Neural progenitor cell (in vitro differentiated cells): ENCODE measurements around the gene CNTN5. TPM values are rescaled to one million over a fixed set of nuclear protein-coding genes. Genes with fewer than 3 reads are reported as not detected.

Experiments
- DNase-seq: peaks from one replicate; pipeline ENCODE4 v3.0.0-alpha.2; 2016; ENCODE audit warnings: low spot score
- H2AFZ ChIP-seq: fragments of 200-600 bp; sonication (generic); replicated peaks from 2 replicates; pipeline ENCODE4 v1.6.1; 2016; ENCODE audit warnings: antibody characterized with exemption
- H3F3A ChIP-seq: fragments of 200-600 bp; sonication (generic); 2 replicates; pipeline ENCODE4 v1.6.1; 2016; ENCODE audit warnings: antibody characterized with exemption, low read depth
- H3K27ac ChIP-seq: fragments of 200-600 bp; sonication (generic); 2 replicates; pipeline ENCODE4 v1.5.1; 2016; ENCODE audit warnings: mild to moderate bottlenecking
- H3K27me3 ChIP-seq: fragments of 200-600 bp; sonication (generic); 2 replicates; pipeline ENCODE4 v1.6.1; 2016; ENCODE audit warnings: mild to moderate bottlenecking, moderate library complexity
- H3K36me3 ChIP-seq: fragments of 200-600 bp; sonication (generic); 2 replicates; pipeline ENCODE4 v1.5.1; 2016
- H3K4me1 ChIP-seq: fragments of 200-600 bp; sonication (generic); 2 replicates; pipeline ENCODE4 v1.6.1; 2016; ENCODE audit warnings: mixed run types
- H3K4me2 ChIP-seq: fragments of 200-600 bp; sonication (generic); 2 replicates; pipeline ENCODE4 v1.6.1; 2016
- H3K4me3 ChIP-seq: fragments of 200-600 bp; sonication (generic); 2 replicates; pipeline ENCODE4 v1.5.1; 2016
- H3K79me2 ChIP-seq: fragments of 200-600 bp; sonication (generic); 2 replicates; pipeline ENCODE4 v1.6.1; 2016; ENCODE audit warnings: low read depth
- H3K9ac ChIP-seq: fragments of 200-600 bp; sonication (generic); 2 replicates; pipeline ENCODE4 v1.6.1; 2016
- H3K9me3 ChIP-seq: fragments of 200-600 bp; sonication (generic); 2 replicates; pipeline ENCODE4 v1.5.1; 2016; ENCODE audit warnings: low read depth
- H4K20me1 ChIP-seq: fragments of 200-600 bp; sonication (generic); 2 replicates; pipeline ENCODE4 v1.6.1; 2016; ENCODE audit warnings: low read depth
- H3K27ac Mint-ChIP-seq: 3 replicates; pipeline ENCODE4 v1.8.0; 2021; ENCODE audit warnings: mixed read lengths
- H3K27me3 Mint-ChIP-seq: 2 replicates; pipeline ENCODE4 v1.8.0; 2022; ENCODE audit warnings: low read depth, mild to moderate bottlenecking, inconsistent platforms, moderate library complexity, mixed read lengths; ENCODE audit not compliant: insufficient read depth
- H3K36me3 Mint-ChIP-seq: 3 replicates; pipeline ENCODE4 v1.8.0; 2021; ENCODE audit warnings: mixed read lengths
- H3K4me1 Mint-ChIP-seq: 3 replicates; pipeline ENCODE4 v1.8.0; 2021; ENCODE audit warnings: mixed read lengths
- H3K4me3 Mint-ChIP-seq: 3 replicates; pipeline ENCODE4 v1.8.0; 2021; ENCODE audit warnings: mild to moderate bottlenecking, moderate library complexity, mixed read lengths
- H3K9me3 Mint-ChIP-seq: 3 replicates; pipeline ENCODE4 v1.8.0; 2020; ENCODE audit warnings: mixed read lengths
- CTCF ChIP-seq: fragments of 200-600 bp; sonication (generic); IDR thresholded peaks from 2 replicates; pipeline ENCODE4 v1.5.1; 2017; ENCODE audit warnings: antibody characterized with exemption, mild to moderate bottlenecking
- EZH2 ChIP-seq: fragments of 200-600 bp; sonication (generic); IDR thresholded peaks from 2 replicates; pipeline ENCODE4 v1.6.1; 2017; ENCODE audit warnings: antibody characterized with exemption, mild to moderate bottlenecking, moderate library complexity
- EZH2phosphoT487 ChIP-seq: fragments of 200-600 bp; sonication (generic); IDR thresholded peaks from 2 replicates; pipeline ENCODE4 v1.6.1; 2017; ENCODE audit warnings: antibody characterized with exemption
- total RNA-seq: library from RNA; depleted of rRNA; stranded (reverse); fragments of >200 nt; gene quantifications from 2 replicates; pipeline ENCODE4 v1.2.3, GENCODE V29; 2015; ENCODE audit warnings: low replicate concordance

CNTN5 gene
- total RNA-seq, 1 donor from 2014 or later, result 0.19 TPM

GRCh38 chr11:99687320-99687719 lies 666.6 kb downstream of the CNTN5 start:
- Histone ChIP-seq H3K4me3 (no peak overlapping the region), H3K9me3 (no peaks in the 10 kb centered on the region), H3K36me3 (no peaks in the 10 kb centered on the region), H3K79me2 (no peaks in the 10 kb centered on the region), H3K9ac (no peak overlapping the region), H4K20me1 (no peaks in the 10 kb centered on the region), H3F3A (no peaks in the 10 kb centered on the region), H3K27me3 (no peaks in the 10 kb centered on the region), H3K4me2 (no peak overlapping the region), H3K27ac (no peak overlapping the region), H2AFZ (no peak overlapping the region), H3K4me1 (no peaks in the 10 kb centered on the region)
- Mint-ChIP-seq H3K27ac (no peak overlapping the region), H3K4me3 (no peak overlapping the region), H3K9me3 (peaks cover 7% of the 10 kb centered on the region), H3K27me3 (no peaks in the 10 kb centered on the region), H3K36me3 (no peaks in the 10 kb centered on the region), H3K4me1 (no peaks in the 10 kb centered on the region)
- TF ChIP-seq EZH2phosphoT487 (no peak), CTCF (no peak), EZH2 (no peak)
- DNase-seq, result no peak

- H3K4me1 ChIP-seq, result no peaks in the 10 kb centered on the region
- no peak for DNase-seq
- no peak overlapping the region for H3K4me3 ChIP-seq
- H4K20me1 ChIP-seq, result no peaks in the 10 kb centered on the region
- Mint-ChIP-seq H3K36me3 (no peaks in the 10 kb centered on the region), H3K27me3 (no peaks in the 10 kb centered on the region), H3K4me1 (no peaks in the 10 kb centered on the region), H3K27ac (no peak overlapping the region), H3K4me3 (no peak overlapping the region), H3K9me3 (peaks cover 8% of the 10 kb centered on the region)
- no peaks in the 10 kb centered on the region for H3K79me2 ChIP-seq
- no peak overlapping the region for H2AFZ ChIP-seq
- H3K27ac ChIP-seq, result no peak overlapping the region
- TF ChIP-seq CTCF (no peak), EZH2 (no peak), EZH2phosphoT487 (no peak)
- no peaks in the 10 kb centered on the region for H3K36me3 ChIP-seq
- H3K4me2 ChIP-seq, result no peak overlapping the region
- H3F3A ChIP-seq, result no peaks in the 10 kb centered on the region
- no peaks in the 10 kb centered on the region for H3K27me3 ChIP-seq
- no peaks in the 10 kb centered on the region for H3K9me3 ChIP-seq
- no peak overlapping the region for H3K9ac ChIP-seq
These were observed 673.3 kb downstream of the CNTN5 start for GRCh38 chr11:99693941-99694492.

- no peaks in the 10 kb centered on the region for H3K4me1 Mint-ChIP-seq
- H3K4me3 Mint-ChIP-seq, result no peak overlapping the region
These were observed 674.4 kb downstream of the CNTN5 start for GRCh38 chr11:99695106-99695505.

GRCh38 chr11:99706848-99707247 lies 686.1 kb downstream of the CNTN5 start:
- Histone ChIP-seq H3K27me3 (no peaks in the 10 kb centered on the region), H3F3A (no peaks in the 10 kb centered on the region), H3K4me1 (no peaks in the 10 kb centered on the region), H3K4me2 (no peak overlapping the region), H3K9ac (no peak overlapping the region), H4K20me1 (no peaks in the 10 kb centered on the region), H3K9me3 (no peaks in the 10 kb centered on the region), H3K36me3 (no peaks in the 10 kb centered on the region), H3K4me3 (no peak overlapping the region), H3K79me2 (no peaks in the 10 kb centered on the region), H3K27ac (no peak overlapping the region), H2AFZ (no peak overlapping the region)
- Mint-ChIP-seq H3K27ac (no peak overlapping the region), H3K27me3 (no peaks in the 10 kb centered on the region), H3K36me3 (no peaks in the 10 kb centered on the region), H3K9me3 (no peaks in the 10 kb centered on the region), H3K4me3 (no peak overlapping the region), H3K4me1 (no peaks in the 10 kb centered on the region)
- TF ChIP-seq EZH2, result no peak
- no peak for TF ChIP-seq CTCF
- TF ChIP-seq EZH2phosphoT487, result no peak
- DNase-seq, result no peak

More at GRCh38 chr11:99695106-99695505, 674.4 kb downstream of the CNTN5 start:
- no peaks in the 10 kb centered on the region for H3K27me3 Mint-ChIP-seq
- H3K36me3 ChIP-seq, result no peaks in the 10 kb centered on the region
- no peaks in the 10 kb centered on the region for H4K20me1 ChIP-seq
- H3K27ac ChIP-seq, result no peak overlapping the region
- H3K36me3 Mint-ChIP-seq, result no peaks in the 10 kb centered on the region
- no peak overlapping the region for H2AFZ ChIP-seq
- H3K9me3 Mint-ChIP-seq, result peaks cover 2% of the 10 kb centered on the region
- no peaks in the 10 kb centered on the region for H3K79me2 ChIP-seq
- no peak overlapping the region for H3K4me3 ChIP-seq
- TF ChIP-seq EZH2phosphoT487, result no peak
- no peaks in the 10 kb centered on the region for H3K4me1 ChIP-seq
- H3F3A ChIP-seq, result no peaks in the 10 kb centered on the region
- H3K27me3 ChIP-seq, result no peaks in the 10 kb centered on the region
- no peak for DNase-seq
- no peaks in the 10 kb centered on the region for H3K9me3 ChIP-seq
- no peak overlapping the region for H3K4me2 ChIP-seq
- H3K27ac Mint-ChIP-seq, result no peak overlapping the region
- no peak overlapping the region for H3K9ac ChIP-seq
